ENCODE data around the gene ANTXRL.
"Not testable (repeated sequence)": the region's sequence is repeated elsewhere in the genome, so short reads cannot be mapped to it uniquely, and the experiment has no call there.

ANTXRL gene

DNA sequence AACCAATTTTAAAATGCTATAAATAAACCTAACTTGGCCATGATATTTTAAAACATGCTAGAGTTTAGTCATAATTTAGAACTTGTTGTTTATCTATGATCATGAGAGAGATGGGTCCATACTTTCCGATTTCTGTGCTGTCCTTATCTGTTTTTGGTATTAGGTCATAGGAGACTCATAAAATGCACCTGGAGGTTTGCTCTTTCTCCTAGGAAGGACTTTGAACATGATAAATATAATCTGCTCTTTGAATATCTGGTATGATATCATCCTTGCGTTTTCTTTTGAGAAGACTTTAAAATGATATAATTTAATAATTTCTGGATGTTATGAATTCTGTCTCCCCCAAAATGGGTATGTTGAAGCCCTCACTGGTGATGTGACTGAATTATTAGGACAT, 9.0 kb upstream of the ANTXRL start:
- no peak for FAIRE-seq

DNA sequence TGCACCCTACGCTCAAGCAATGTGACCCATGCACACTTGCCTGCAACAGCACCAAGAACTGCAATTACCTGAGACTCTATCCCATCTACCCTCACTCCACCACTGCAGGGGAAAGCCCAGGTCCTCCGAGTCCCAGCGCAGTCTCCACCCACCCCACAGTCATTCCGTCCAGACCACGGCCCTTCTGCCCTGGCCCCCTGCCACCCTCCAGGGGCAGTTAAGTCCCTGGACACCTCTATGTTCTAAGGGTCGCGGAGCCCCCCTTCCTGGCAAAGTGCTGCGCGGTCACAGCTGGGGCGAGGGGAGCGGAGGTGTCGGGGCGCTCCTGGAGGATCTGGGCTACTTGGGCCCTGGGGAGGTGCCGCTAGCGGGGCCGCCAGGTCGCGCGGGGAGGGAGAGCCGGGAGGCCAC, 4.4 kb upstream of the ANTXRL start:
- FAIRE-seq = not testable (repeated sequence)

DNA sequence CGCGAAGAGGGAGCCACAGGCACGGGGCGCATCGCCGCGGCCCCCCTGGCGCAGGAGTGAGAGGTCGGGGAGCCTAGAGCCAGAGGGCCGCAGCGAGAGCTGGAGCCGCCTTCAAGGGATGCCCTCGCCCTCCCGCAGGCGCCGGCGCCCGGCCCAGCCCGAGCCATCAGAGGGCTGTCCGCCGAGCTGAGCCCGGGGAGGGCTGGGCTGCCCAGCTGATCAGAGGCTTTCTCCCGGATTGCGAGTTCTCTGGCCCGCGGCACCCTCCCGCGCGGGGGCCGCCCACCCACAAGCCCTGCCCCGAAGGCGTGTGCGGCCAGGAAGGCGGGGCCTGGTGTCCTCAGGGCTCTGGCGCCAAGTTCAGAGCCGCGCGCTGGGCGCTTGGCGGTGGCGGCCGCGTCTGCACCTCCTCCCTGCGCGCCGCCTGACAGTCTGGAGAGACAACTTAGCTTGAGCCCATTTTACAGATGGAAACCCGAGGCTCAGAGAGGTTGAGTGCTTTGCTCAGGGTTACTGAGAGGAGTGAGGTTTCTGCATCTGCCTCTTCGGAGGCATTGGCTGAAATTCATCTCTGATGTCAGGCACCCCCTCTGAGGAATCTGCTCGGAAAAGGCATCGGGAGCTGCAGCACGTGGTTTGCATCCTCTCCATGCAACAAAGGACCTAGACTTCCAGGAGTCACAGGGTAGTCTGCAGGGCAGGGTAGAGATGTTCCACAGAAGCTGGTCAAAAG, 3.8 kb upstream of the ANTXRL start:
- no peak for FAIRE-seq

DNA sequence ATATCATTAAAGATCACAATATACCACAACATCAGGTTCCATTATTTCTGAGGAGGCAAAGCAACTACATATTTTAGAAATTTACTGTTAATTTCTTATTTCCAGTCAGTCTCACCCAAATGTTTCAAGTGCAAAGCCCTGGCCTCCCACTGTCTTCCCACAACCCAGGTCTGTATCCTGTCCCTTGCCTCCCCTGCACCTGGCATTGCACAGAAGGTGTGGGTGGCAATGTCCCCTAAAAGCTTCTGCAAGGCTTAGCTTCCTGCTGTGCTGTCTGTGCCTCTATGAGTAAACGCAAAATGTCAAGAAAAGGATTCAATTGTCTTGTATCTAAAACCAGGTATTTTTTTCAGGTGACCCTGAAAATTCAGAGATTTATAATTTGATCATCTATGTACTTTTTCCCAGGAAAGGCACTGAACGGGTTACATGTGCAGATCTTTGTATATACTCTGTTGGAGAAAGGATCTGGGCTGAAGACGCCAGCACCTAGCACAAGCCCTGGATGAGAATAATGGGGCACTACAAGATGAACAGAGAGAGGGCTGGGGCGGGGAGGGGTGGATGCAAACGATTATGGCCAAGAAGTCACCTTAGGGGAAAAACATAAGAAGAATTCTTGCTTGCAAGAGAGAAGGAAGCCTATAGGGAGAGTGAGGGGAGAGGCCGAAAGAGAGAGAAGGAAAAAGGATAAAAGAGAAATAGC, 3.1 kb upstream of the ANTXRL start:
- no peak for FAIRE-seq

DNA sequence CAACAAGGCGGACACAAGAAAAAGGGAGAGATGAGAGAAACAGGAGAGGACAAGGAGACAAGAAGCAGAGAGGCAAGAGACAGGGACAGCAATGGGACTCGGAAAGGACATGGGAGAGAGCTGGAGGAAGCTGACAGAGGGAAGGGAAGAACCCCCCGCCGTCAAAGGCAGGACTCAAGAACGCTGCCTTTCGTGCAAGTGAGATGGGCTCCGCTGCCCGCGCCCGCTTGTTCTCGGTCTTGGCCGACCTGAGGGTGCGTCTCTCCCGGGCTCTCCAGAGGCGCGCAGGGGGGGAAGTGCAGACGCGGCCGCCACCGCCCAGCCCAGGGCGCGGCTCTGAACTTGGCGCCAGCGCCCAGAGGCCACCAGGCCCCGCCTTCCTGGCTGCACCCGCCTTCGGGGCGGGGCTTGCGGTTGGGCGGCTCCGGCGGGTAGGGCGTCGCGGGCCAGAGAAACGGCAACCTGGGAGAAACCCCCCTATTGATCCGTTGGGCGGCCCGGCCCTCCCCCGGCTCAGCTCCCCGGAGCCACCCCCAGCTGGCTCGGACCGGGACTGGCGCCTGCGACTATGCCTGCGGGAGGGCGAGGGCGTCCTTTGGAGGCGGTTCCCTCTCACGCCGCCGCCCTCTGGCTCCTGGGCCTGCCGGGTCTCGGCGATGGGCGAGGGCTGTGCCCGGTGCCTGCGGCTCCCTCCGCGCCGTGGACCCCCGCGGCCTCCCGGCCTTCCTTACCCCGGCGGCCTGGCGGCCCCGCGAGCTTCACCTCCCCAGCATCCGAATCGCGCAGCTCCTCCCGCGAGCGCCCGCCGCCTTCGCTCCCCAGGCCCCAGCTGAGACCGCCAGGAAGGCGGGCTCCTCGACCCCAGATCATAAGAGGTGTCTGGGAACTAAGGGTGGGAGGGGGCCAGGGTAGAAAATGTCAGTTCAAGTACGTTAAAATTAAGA, 2.2 kb upstream of the ANTXRL start:
- no peak for FAIRE-seq

DNA sequence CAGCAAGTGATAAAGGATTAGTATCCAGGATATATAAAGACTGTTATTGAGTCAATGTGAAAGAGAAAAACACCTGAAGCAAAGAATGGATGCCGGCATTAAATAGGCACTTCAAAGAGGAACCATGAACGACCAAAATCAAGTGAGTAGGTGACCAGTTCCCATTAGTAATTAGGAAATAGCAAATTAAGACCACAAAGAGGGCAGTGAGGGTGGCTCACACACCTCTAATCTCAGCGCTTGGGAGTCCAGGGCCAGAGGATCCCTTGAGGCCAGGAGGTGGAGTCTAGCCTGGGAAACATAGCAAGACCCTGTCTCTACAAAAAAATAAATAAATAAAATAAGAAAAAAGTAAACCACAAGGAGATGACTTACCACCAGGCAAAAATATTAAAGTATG, 1.5 kb upstream of the ANTXRL start:
- no peak for FAIRE-seq

DNA sequence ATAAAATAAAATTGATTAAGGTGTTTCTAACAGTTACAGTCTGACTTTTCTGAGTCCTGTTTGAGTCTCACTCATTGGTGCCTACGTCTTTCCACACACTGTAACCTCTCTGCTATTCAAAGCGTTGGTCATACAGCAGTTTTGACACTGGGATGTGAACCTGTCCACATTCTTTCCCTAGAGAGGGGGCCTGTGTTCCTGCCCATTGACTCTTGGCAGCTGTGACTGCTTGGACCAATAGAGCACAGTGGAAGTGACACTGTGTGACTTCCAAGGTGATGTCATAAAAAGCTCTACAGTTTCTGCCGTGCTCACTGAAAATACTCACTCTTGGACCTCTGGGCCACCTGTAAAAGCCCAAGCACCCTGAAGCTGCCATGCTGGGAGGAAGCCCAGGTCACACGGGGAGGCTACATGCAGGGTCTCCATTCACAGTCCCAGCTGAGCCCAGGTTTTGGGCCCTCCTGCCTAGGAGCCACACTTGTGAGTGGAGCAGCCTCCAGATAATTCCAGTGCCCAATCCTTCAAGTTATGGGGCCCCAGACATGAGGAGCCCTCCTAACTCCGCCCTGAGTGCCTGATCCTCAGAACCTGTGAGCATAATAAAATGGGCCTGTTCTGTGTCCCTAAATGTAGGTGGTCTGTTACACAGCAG, 704 bp upstream of the ANTXRL start:
- FAIRE-seq = no peak

DNA sequence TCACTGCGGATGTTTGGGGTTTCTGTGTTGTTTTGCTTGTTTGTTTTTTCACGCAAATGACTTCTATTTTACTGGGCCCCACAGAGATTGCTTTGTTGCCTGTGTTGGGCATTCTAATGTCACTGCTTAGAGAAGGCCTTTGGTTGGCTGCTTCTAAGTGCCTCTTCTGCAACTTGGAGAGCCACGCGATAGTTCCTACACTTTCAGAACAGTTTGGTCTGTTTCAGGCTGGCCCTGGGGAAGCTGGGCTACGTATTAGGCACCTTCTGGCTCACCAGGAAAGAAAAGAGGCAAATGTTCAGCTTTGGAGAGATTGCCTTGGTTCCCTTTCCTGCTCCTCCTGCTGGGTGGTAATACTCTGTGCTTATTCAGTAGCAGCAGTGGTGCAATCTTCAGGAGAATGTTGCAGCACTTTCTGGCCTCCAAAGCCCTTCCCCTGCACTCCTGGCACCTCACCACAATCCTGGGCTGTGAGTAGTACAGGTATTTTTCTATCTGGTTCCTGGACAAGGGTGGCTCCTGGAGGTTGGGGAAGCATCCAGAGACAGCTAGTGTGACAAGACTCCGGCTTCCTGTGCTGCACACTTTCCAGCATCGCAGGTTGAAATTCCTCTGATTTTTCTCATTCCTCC, 1.2 kb downstream of the ANTXRL start:
- FAIRE-seq = no peak

DNA sequence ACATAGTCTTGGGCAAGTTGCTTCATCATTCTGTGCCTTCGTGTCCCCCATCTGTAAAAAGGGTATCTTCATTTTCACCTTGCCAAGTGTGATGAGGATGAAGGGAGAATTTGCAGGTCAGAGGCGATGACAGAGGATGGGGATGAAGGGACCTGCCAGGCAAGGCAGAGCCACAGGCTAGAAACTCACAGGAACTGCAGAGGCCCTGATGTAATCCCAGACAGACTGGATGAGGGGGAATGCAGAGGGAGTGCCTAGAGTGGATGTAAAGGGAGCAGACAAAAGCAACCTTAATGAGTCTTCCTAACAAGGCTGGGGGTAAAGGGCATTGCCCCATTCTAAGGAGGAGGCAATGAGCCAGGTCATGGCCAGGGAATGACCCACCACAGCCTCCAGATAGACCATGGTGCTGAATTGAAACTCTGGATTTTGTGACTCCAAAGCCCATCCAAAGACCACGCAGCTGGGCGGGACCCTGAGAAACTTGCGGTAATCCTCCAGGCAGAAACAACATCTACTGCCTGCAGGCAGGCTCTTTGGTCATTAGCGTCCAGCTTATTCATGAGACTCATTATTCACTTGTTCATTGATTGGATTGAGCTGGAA, 1.9 kb downstream of the ANTXRL start:
- FAIRE-seq = no peak

DNA sequence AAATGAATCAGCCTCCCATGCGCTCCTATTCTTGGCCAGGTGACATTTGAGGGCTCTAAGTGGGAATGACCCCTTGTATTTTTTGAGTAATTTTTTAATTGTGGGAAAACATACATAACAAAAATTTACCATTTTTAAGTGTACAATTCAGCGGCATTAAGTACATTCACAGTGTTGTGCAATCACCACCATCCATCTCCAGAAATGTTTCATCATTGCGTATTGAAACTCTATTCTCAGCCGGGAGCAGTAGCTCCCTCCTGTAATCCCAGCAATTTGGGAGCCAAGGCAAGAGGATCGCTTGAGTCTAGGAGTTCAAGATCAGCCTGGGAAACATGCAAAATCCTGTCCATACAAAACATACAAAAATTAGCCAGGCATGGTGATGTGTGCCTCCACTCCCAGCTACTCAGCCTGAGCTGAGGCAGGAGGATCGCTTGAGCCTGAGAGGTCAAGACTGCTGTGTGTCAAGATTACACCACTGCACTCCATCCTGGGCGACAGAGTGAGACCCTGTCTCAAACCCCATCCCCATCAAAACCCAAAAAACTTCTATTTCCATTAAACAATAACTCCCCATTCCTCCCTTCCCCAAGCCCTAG, 2.5 kb downstream of the ANTXRL start:
- no peak for FAIRE-seq

DNA sequence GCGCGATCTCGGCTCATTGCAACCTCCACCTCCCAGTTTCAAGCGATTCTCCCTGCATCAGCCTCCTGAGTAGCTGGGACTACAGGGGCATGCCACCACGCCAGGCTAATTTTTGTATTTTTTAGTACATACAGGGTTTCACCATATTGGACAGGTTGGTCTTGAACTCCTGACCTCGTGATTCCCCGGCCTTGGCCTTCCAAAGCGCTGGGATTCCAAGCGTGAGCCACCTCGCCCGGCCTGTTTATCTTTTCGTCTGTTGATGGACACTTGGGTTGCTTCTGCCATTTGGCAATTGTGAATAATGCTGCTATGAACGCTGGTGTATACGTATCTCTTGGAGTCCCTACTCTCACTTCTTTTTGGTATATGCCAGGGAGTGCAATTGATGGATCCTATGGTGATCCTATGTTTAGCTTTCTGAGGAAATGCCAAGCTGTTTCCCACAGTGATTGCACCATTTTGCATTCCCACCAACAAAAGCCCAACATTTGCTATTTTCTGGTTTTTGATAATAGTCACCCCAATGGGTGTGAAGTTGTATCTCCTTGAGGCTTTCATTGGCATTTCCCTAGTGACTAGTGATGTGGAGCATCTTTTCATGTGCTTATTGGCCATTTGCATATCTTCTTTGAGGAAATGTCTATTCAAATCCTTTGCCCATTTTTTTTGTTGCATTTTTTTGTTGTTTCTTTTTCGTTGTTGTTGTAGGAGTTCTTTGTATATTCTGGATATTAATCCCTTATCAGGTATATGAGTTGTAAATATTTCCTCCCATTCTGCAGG, 3.5 kb downstream of the ANTXRL start:
- no peak for FAIRE-seq

DNA sequence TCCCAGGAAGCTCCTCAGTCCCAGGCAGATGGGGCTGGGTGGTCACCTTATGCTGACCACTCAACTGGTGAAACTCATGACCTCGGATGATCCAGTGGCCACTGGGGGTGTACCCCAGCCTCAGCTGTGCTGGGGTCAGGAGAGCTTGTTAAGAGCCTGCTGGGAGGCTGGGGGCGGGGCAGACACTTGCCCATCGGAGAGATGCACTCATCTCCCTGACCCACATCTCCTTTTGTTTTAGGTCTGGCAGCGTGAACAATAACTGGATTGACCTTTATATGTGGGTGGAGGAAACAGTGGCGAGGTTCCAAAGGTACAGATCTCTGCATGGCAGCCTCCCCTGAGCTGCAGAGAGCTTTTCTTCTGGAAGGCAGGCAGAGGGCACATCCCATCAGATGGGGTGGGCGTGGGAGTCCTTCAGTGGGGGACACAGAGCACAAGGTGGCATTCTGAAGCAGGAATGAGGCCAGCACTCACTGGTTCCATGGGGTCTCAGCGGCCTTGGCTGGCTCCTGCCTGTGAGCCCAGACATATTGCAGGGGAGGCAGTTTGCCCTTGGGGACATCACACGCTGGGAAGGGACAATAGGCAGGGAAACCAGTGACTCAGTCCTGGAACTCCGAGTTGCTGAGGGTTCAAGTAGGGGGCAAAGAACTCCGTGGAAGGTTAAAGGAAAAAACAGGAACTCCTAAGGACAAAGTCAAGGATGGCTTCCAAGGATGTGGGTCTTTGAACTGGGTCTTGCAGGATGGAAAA, 5.2 kb downstream of the ANTXRL start:
- FAIRE-seq = no peak

DNA sequence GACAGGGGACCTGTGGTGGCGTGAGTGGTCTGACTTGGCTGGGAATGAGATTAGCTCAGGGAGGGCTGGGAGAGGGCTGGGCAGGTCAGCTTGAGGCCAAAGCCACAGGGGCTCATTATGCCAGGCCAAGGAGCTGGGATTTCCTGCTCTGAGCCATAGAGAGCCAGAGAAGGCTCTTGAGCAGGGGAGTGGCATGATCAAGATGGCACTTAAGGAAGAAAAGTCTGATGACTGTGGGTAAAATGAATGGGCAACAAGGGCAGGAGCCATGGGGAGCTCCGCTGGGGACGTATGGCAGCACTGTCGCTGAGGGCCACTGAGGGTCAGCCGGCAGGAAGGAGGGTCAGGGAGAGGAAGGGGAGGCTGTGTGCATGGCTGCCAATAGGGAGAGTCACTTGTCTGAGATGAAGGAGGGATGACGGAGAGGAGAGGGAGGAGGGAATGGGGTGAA, 5.8 kb downstream of the ANTXRL start:
- no peak for FAIRE-seq

DNA sequence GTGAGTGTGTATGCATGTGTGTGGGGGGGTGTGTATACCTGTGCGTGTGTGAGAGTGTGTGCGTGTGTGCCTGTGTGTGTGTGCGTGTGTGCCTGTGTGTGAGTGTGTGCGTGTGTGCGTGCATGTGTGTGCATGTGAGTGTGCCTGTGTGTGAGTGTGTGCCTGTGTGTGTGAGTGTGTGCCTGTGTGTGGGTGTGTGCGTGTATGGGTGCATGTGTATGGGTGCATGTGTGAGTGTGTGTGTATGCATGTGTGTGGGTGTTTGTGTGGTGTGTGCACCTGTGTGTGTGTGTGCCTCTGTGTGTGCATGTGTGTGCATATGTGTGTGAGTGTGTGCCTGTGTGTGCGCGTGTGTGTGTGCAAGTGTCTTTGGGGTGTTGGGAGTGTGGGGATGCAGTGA, 6.4 kb downstream of the ANTXRL start:
- FAIRE-seq = no peak

DNA sequence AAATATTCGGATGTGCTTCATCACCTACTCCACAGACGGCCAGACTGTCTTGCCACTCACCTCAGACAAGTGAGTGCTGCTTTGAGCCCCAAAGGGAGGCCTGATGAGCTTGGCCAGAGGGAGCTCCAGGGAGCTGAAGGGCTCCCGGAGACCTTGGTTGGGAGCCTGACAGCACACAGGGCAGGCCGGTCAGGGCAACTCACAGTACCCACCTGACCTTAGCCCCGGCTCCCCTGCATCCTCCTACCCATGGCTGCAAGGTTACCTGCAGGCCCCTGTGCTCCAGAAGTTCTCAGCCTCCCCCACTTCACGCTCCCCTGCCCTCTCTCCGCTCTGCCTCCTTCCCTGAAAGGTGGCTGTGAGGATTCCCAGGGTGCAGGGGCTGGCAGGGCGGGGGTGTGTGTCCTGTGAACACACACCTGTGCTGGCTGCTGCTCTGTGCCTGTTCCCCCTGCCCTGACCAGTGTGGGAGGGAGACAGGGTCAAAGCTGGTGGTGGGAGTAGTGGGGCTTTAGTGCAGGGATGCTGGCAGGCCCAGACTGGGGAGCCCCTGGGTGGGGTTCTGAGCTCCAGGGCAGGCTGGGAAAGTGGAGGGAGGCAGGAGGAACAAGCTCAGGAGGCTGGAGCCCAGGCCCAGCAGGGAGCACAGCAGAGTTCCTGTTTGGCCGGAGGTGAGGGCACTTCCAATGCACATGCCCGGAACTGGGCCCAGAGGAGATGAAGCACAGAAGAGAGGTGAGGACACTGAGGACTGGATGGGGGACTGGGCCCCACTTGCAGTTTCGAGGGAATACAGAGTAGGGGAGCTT, 7.2 kb downstream of the ANTXRL start:
- FAIRE-seq = no peak

DNA sequence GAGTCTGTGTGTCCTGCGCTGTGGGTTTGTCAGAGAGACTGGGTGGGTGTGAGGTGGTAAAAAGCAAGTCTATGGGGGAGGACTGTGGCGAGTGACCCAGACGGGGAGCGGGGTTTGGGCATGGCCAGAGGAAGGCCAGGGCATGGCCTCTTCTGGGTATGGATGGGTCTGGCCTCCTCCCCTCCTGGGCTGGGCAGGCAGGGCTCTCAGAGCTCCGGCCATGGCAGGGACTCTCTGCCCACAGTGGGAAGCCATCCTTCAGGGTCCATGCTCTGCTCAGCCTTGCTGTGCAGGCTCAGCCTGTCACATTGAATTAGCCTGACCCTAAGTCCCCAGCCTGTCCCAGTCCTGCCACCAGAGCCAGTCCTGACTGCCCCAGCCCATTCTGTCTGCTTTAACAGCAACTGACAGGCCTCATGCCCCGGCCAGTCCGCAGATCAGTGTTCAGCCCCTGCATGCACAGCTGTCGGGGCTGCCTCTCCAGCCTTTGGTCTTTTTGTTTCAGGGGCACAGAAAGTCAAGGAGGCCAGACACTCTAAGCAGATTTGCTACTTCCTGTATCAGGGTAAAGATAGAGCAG, 7.9 kb downstream of the ANTXRL start:
- no peak for FAIRE-seq

DNA sequence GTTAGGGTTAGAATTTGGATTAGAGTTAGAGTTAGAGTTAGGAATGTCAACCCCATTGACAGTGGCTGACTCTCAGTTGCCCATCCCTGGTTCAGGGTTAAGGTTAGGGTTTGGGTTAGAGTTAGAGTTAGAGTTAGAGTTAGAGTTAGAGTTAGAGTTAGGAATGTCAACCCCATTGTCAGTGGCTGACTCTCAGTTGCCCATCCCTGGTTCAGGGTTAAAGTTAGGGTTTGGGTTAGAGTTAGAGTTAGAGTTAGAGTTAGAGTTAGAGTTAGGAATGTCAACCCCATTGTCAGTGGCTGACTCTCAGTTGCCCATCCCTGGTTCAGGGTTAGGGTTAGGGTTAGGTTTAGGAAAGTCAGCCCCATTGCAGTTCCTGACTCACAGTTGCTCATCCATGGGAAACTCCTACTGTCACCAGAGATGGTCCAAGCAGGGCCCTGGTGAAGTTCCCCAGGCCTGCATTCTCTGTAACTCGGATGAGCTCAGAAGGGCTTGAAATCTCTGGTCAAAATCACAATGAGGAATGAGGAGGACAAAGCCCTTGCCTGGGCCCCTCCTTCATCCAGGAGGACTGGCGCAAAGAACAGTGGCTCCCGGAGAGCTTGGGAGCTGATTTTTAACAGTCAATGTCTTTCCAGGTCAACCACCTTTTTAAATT, 8.7 kb downstream of the ANTXRL start:
- FAIRE-seq = not testable (repeated sequence)

DNA sequence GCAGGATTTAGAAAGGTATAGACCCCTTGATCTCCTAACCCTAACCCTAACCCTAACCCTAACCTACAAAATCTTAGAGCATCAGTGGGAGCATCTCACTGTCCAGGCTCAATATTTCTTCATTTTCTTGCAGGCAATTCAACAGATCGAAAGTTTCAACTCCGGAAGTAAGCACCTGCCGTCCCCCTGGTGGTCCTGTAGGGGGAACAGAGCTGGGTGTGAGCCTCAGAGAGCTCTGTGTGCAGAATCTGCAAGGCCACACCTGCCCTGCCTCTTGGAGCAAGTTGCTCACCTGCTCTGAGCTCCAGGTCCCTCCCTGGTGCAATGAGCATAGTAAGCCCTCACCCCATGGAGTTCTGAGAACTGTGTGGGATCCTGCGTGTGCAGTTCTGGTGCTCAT, 9.3 kb downstream of the ANTXRL start:
- not testable (repeated sequence) for FAIRE-seq

Data from colon (tissue), 2 donors.